HG03039 (cell line): ENCODE results near the gene HOXD9.

Experiments
- ATAC-seq: cut with Tn5 transposase; IDR thresholded peaks from one replicate; pipeline ENCODE4 v1.9.1; 2021; ENCODE audit warnings: mild to moderate bottlenecking, moderate library complexity; ENCODE audit not compliant: unreplicated experiment

HOXD9 gene

GRCh38 chr2:176098366-176099158 lies 24.0 kb upstream of the HOXD9 start:
- ATAC-seq = no peak

GRCh38 chr2:176099159-176099727 lies 23.3 kb upstream of the HOXD9 start:
- ATAC-seq = no peak

DNA sequence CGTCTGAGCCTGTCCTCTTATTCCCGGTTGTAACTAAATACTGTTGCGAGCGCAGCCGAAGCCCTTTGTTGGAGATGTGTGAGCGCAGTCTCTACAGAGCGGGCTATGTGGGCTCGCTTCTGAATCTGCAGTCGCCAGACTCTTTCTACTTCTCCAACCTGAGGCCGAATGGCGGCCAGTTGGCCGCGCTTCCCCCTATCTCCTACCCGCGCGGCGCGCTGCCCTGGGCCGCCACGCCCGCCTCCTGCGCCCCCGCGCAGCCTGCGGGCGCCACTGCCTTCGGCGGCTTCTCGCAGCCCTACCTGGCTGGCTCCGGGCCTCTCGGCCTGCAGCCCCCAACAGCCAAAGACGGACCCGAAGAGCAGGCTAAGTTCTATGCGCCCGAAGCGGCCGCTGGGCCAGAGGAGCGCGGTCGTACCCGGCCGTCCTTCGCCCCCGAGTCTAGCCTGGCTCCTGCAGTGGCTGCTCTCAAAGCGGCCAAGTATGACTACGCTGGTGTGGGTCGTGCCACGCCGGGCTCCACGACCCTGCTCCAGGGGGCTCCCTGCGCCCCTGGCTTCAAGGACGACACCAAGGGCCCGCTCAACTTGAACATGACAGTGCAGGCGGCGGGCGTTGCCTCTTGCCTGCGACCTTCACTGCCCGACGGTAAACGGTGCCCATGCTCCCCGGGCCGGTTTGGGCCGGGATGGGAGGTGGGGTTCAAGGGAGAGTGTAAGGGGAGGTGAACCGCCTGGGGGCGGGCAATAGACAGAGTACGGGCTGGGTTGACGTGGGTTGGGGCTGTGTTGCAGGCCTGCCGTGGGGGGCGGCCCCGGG lies 22.6 kb upstream of the HOXD9 start, which contains the start of gene HOXD12:
Gene HOXD12 (plus strand): TSS at position 68 of the 819 bp plus-strand sequence. CDS start 7 bp downstream, at position 75.
- ATAC-seq = no peak

GRCh38 chr2:176100547-176101140 lies 21.9 kb upstream of the HOXD9 start:
- ATAC-seq = no peak

GRCh38 chr2:176101216-176101830 lies 21.2 kb upstream of the HOXD9 start:
- no peak for ATAC-seq

DNA sequence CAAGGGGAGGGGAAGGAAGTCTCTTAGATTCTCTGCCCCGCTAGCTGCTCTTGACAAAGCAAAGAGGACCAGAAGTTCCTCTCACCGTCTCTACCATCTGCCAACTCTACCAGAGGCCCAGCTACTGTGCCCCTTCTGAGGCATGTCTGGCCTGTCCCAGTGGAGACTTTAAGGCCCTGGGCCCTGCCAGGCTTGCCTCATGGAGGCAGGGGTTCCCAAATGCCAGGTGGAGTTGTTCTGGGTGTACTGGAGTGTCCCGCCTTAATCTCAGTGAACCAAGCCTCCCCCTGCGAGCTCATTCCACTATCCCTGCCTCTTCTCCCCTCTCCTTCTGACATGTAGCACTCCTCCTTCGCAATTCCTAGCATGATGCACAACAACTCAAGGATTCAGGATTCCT lies 20.7 kb upstream of the HOXD9 start:
- no peak for ATAC-seq

DNA sequence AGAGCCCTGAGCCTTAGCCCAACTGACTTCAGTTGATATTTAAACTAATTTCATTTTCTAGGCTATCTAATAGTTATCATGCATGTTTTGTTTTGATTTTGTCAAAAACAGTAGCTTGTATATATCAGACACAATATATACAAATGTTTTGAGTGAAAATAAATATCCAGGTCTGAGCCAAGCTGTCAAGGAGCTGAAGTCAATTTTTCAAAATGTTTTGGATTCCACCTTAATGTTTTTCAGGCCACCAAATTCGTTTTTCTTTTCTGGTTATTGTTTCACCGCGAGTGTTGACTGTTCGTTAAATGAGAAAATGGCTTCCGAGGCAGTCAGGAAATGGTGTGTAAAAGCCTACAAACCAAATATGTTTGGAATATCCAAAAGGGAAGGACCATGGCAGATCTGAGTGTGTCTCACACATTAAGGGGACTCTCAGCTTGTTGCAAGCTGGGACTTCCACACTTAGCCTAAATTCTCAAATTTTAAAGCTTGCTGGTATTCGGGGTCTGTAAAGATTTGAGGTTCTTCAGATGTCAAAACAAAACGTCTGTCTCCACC lies 20.1 kb upstream of the HOXD9 start:
- no peak for ATAC-seq

DNA sequence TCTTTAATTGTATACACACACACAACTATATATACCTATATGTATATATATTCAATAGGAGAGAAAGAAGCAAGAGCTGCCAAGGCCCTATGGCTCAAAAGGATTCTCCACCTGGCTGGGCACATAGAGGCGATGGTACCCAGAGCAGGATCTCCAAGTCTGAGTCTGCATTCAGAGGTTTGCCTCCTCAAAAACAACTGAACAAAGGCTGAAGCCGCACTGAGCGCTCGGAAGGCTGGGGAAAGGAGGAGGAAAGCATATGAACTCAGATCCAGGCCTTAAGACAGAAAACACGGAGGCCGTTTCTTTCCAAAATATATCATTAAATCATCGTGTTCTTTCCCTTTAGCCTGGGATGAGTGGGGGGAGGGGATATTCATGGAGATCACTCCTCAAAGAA lies 19.3 kb upstream of the HOXD9 start:
- no peak for ATAC-seq

- no peak for ATAC-seq
These were observed 18.7 kb upstream of the HOXD9 start for GRCh38 chr2:176103742-176104315.

DNA sequence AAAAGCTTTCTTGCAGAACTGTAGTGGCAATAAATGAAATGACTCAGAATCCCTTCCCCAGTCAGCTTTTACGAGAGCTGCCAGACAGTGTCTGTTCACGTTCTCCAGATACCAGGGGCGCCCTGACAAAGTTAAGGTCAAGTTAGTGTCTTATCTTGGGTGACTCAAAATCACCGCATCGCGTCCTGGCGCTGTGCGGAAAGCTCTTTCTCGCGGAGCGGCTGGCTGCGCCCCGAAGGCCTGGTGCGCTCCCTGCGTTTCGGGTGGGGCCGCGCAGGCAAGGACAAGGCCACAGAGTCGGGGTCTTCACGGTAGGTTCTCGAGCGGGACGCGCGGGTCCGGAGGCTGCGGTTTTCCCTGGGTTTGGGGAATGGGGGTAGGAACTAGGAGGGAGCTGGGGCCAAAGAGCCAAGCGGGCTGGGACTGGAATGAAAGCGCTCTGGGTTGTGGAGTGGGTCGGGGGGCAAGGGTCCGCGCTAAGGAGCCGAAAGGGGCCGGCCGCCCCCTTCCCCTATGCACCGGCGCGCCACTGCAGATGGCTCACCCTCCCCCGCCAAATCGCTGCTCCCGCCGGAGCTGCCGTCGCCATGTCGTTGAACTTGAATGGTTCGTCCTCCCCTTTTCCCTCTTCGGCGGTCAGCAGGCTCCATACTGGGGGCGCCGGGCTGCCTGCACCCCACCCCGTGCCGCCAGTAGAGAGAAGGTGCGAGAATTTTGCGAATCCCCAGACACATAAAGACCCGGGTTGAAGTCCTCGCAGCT lies 18.0 kb upstream of the HOXD9 start:
- no peak for ATAC-seq

DNA sequence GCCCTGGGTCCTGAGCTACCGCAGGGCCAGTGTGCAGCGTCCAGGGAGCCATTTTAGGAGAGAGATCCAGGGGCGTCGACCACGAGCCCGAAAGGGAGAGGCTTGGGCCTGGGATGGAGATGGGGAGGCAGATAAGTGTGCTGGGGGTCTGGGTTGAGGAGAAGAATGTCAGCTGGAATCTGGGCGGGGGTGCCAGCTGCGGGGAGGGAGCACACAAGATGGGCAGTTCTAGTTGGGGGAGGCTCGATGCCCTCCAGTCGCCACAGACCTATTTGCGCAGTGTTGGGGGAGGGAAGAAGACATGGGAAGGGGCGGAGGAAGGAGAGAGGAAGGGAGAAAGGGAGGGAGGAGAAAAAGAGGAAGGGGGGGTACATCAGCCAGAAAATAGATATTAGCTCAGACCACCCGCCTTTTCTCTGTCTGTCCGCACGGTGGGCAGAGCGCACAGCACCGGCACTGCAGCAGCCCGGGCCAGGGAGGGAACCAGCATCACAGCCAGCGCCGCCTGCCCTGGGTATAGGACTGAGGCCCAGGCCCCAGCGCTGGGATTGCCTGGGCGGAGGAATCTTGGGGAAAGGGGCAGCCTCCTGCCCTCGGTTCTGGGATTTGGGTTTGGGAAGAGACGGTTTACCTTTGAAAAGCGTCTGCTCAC lies 17.3 kb upstream of the HOXD9 start:
- ATAC-seq = no peak

- no peak for ATAC-seq
These were observed 16.6 kb upstream of the HOXD9 start for GRCh38 chr2:176105730-176106580.

DNA sequence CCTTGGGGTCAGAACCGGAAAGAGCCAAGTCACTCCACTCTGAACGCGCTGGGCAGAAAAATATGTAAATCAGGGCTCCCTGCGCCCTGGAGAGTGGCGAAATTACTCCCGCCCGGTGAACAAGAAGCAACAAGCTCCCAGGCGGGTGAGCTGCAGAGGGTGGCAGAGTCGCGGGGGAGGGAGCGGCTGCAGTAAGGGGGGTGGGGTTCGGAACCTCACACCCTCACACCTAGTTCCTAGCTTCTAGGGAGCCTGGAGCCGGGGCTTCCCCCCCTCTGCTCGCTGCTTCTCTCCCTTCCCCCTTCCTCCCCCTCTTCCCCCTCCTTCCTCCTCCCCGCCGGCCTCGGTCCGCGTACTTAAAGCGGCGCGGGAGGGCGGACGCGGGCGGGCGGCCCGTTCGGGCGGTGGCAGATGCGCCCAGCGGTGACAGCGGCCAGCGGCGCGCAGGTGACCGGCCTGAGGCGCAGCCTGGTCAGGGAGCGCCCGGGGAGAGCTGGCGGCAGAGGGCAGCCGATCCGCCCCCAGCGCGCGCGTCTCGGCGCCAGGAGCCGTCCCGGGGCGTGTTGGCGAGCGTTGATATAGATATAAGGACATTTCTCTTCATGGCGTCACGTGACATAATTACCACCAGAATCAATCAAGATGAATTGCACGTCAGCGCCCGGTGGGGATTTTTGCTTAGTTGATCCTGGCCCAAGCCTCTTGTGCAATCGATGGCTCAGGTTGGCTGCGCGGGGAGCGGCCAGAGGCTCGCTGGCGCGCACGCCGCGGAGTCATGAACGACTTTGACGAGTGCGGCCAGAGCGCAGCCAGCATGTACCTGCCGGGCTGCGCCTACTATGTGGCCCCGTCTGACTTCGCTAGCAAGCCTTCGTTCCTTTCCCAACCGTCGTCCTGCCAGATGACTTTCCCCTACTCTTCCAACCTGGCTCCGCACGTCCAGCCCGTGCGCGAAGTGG lies 15.7 kb upstream of the HOXD9 start, which contains the start of gene HOXD11:
Gene HOXD11 (plus strand): TSS at position 700 of the 959 bp plus-strand sequence. CDS start 76 bp downstream, at position 776.
- ATAC-seq = no peak

DNA sequence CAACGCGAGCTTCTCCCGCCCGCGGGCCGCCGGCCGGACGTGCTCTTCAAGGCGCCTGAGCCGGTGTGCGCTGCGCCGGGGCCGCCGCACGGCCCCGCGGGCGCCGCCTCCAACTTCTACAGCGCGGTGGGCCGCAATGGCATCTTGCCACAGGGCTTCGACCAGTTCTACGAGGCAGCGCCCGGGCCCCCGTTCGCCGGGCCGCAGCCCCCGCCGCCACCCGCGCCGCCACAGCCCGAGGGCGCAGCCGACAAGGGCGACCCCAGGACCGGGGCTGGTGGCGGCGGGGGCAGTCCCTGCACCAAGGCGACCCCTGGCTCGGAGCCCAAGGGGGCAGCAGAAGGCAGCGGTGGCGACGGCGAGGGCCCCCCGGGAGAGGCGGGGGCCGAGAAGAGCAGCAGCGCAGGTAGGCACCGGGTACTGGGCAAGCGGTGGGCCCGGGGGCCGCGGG lies 14.8 kb upstream of the HOXD9 start:
- no peak for ATAC-seq

DNA sequence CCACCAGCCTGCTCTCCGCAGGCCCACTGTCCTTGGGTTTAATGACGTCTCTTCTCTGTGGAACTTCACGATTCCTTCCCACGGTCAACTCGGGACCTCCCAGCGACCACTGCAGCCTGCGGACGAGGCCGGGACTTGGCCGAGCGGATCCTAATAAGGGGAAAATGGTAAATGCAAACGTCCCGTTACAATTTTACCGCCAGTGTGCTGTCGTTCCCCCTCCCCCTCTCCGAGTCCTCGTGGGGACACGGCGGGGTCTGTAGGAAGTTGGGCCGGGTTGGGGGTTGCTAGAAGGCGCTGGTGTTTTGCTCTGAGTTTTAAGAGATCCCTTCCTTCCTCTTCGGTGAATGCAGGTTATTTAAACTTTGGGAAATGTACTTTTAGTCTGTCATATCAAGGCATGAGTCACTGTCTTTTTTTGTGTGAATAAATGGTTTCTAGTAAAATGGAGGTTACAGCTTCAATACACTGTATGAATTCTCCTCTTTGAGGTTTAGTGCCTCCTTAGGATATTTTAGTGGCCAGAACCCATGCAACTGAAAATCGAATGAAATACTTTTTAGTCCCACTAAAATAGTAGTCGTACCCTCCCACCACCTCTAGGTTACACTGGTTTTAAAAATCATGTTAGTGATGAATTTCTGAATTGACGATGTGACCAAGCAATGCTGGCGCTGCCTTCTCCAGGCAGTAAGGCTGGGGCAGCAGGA lies 13.2 kb upstream of the HOXD9 start:
- ATAC-seq = no peak

- no peak for ATAC-seq
These were observed 12.6 kb upstream of the HOXD9 start for GRCh38 chr2:176109946-176110345.
